ENCODE measurements around the gene BTBD9. TPM values are rescaled to one million over a fixed set of nuclear protein-coding genes. Genes with fewer than 3 reads are reported as not detected.

Gene BTBD9
- total RNA-seq, 2 donors from 2014 or later: 30.1 to 45.8 TPM

- Histone ChIP-seq H3K4me3 (no peak overlapping the region), H3K27ac (no peak overlapping the region), H3K27me3 (replicated peaks; ENCODE audit: insufficient read depth) (no peaks in the 10 kb centered on the region), H3K36me3 (no peaks in the 10 kb centered on the region), H3K4me1 (ENCODE audit: control insufficient read depth in 1 of 2, low read depth in 2 of 2) (no peaks in the 10 kb centered on the region), H3K9me3 (no peaks in the 10 kb centered on the region)
- no peak for DNase-seq (ENCODE audit: low spot score)
- ATAC-seq (ENCODE audit: insufficient number of reproducible peaks, low FRiP score, low read depth): no peak
- no peak for TF ChIP-seq CTCF (IDR thresholded peaks at IDR 0.05)
These were observed 180.4 kb downstream of the BTBD9 start for GRCh38 chr6:38459291-38459690.

GRCh38 chr6:38453861-38454260 lies 185.9 kb downstream of the BTBD9 start:
- no peaks in the 10 kb centered on the region for H3K4me1 ChIP-seq (ENCODE audit: control insufficient read depth in 1 of 2, low read depth in 2 of 2)
- no peak overlapping the region for H3K4me3 ChIP-seq
- no peaks in the 10 kb centered on the region for H3K36me3 ChIP-seq
- DNase-seq (ENCODE audit: low spot score) (no peak), ATAC-seq (ENCODE audit: insufficient number of reproducible peaks, low FRiP score, low read depth) (no peak)
- H3K9me3 ChIP-seq: no peaks in the 10 kb centered on the region
- TF ChIP-seq CTCF (IDR thresholded peaks at IDR 0.05): no peak
- no peaks in the 10 kb centered on the region for H3K27me3 ChIP-seq (replicated peaks; ENCODE audit: insufficient read depth)
- no peak overlapping the region for H3K27ac ChIP-seq

GRCh38 chr6:38452816-38453660 lies 186.7 kb downstream of the BTBD9 start:
- Histone ChIP-seq H3K9me3 (no peaks in the 10 kb centered on the region), H3K4me3 (no peak overlapping the region), H3K27me3 (replicated peaks; ENCODE audit: insufficient read depth) (no peaks in the 10 kb centered on the region), H3K36me3 (no peaks in the 10 kb centered on the region), H3K27ac (no peak overlapping the region), H3K4me1 (ENCODE audit: control insufficient read depth in 1 of 2, low read depth in 2 of 2) (no peaks in the 10 kb centered on the region)
- DNase-seq (ENCODE audit: low spot score): no peak
- no peak for ATAC-seq (ENCODE audit: insufficient number of reproducible peaks, low FRiP score, low read depth)
- TF ChIP-seq CTCF (IDR thresholded peaks at IDR 0.05): no peak

GRCh38 chr6:38450717-38451116 lies 189.0 kb downstream of the BTBD9 start:
- Histone ChIP-seq H3K4me1 (ENCODE audit: control insufficient read depth in 1 of 2, low read depth in 2 of 2) (peaks cover 0 to 5% of the 10 kb centered on the region in 2 donors), H3K27me3 (replicated peaks; ENCODE audit: insufficient read depth) (no peaks in the 10 kb centered on the region), H3K27ac (no peak overlapping the region), H3K4me3 (no peak overlapping the region), H3K9me3 (no peaks in the 10 kb centered on the region), H3K36me3 (no peaks in the 10 kb centered on the region)
- no peak for TF ChIP-seq CTCF (IDR thresholded peaks at IDR 0.05)
- ATAC-seq (ENCODE audit: insufficient number of reproducible peaks, low FRiP score, low read depth) (no peak), DNase-seq (ENCODE audit: low spot score) (no peak)

GRCh38 chr6:38445925-38446324 lies 193.8 kb downstream of the BTBD9 start:
- no peak overlapping the region for H3K4me3 ChIP-seq
- peaks cover 0 to 5% of the 10 kb centered on the region in 2 donors for H3K4me1 ChIP-seq (ENCODE audit: control insufficient read depth in 1 of 2, low read depth in 2 of 2)
- TF ChIP-seq CTCF (IDR thresholded peaks at IDR 0.05): no peak
- no peaks in the 10 kb centered on the region for H3K9me3 ChIP-seq
- H3K27me3 ChIP-seq (replicated peaks; ENCODE audit: insufficient read depth): no peaks in the 10 kb centered on the region
- H3K36me3 ChIP-seq: no peaks in the 10 kb centered on the region
- no peak overlapping the region for H3K27ac ChIP-seq
- ATAC-seq (ENCODE audit: insufficient number of reproducible peaks, low FRiP score, low read depth) (no peak), DNase-seq (ENCODE audit: low spot score) (no peak)

Measured in thoracic aorta (tissue), 2 donors.